MM.1S (cell line): ENCODE results near the gene HSD17B8.

ENCODE experiments used
- DNase-seq: peaks from one replicate; pipeline ENCODE4 v3.0.0-alpha.2; 2015
- H2AFZ ChIP-seq: fragments of 300-600 bp; sonication (generic); 2 replicates; pipeline ENCODE4 v1.6.0; 2016; ENCODE audit warnings: antibody characterized with exemption, low read length
- H3F3A ChIP-seq: fragments of 300-600 bp; sonication (generic); 2 replicates; pipeline ENCODE4 v1.6.1; 2016; ENCODE audit warnings: mild to moderate bottlenecking, antibody characterized with exemption, low read length, moderate library complexity, mixed read lengths; ENCODE audit not compliant: insufficient read depth
- H3K27ac ChIP-seq: fragments of 300-600 bp; sonication (generic); 2 replicates; pipeline ENCODE4 v1.5.1; 2016; ENCODE audit warnings: mild to moderate bottlenecking, low read length
- H3K27me3 ChIP-seq: fragments of 300-600 bp; sonication (generic); replicated peaks from 2 replicates; pipeline ENCODE4 v1.6.0; 2016; ENCODE audit warnings: low read length; ENCODE audit not compliant: insufficient read depth
- H3K36me3 ChIP-seq: fragments of 300-600 bp; sonication (generic); replicated peaks from 2 replicates; pipeline ENCODE4 v1.6.1; 2016; ENCODE audit warnings: mild to moderate bottlenecking, low read length, mixed read lengths; ENCODE audit not compliant: insufficient read depth
- H3K4me1 ChIP-seq: fragments of 300-600 bp; sonication (generic); 2 replicates; pipeline ENCODE4 v1.6.1; 2016; ENCODE audit warnings: low read length, mixed read lengths
- H3K4me2 ChIP-seq: fragments of 300-600 bp; sonication (generic); 2 replicates; pipeline ENCODE4 v1.6.0; 2016; ENCODE audit warnings: low read depth, low read length
- H3K4me3 ChIP-seq: fragments of 300-600 bp; sonication (generic); 2 replicates; pipeline ENCODE4 v1.5.1; 2016; ENCODE audit warnings: low read length, mixed read lengths
- H3K79me2 ChIP-seq: fragments of 300-600 bp; sonication (generic); 2 replicates; pipeline ENCODE4 v1.6.1; 2016; ENCODE audit warnings: mixed run types, low read length, mixed read lengths
- H3K9ac ChIP-seq: fragments of 300-600 bp; sonication (generic); 2 replicates; pipeline ENCODE4 v1.6.1; 2016; ENCODE audit warnings: low read length, mixed read lengths
- H3K9me2 ChIP-seq: fragments of 300-600 bp; sonication (generic); replicated peaks from 2 replicates; pipeline ENCODE4 v1.6.1; 2016; ENCODE audit warnings: mild to moderate bottlenecking, low read length, mixed read lengths; ENCODE audit not compliant: insufficient read depth
- H3K9me3 ChIP-seq: fragments of 300-600 bp; sonication (generic); replicated peaks from 2 replicates; pipeline ENCODE4 v1.6.1; 2016; ENCODE audit warnings: mild to moderate bottlenecking, low read length, mixed read lengths; ENCODE audit not compliant: insufficient read depth
- H4K20me1 ChIP-seq: fragments of 300-600 bp; sonication (generic); 2 replicates; pipeline ENCODE4 v1.6.1; 2016; ENCODE audit warnings: mild to moderate bottlenecking, low read length, moderate library complexity, mixed read lengths; ENCODE audit not compliant: insufficient read depth
- EZH2 ChIP-seq: fragments of 300-600 bp; sonication (generic); optimal IDR thresholded peaks from 2 replicates; pipeline ENCODE3; 2017; ENCODE audit warnings: low read depth, mild to moderate bottlenecking, antibody characterized with exemption, low read length, mixed read lengths
- EZH2phosphoT487 ChIP-seq: fragments of 300-600 bp; sonication (generic); IDR thresholded peaks from 2 replicates; pipeline ENCODE4 v1.6.1; 2018; ENCODE audit warnings: antibody characterized with exemption, low read length
- TF ChIP-seq, protein P1 (sequence below): fragments of 300-600 bp; sonication (generic); IDR thresholded peaks from 2 replicates; pipeline ENCODE4 v1.5.1; 2016; ENCODE audit warnings: antibody characterized with exemption, low read length, mixed read lengths

Gene HSD17B8

GRCh38 chr6:33198853-33199436 lies 5.5 kb upstream of the HSD17B8 start:
- Histone ChIP-seq H3K27ac (no peak overlapping the region), H3K4me1 (peaks cover 21% of the 10 kb centered on the region), H3K4me2 (peak overlapping the region; percentile 96; the same call in 1 of the 2 replicates), H3F3A (peaks cover 6% of the 10 kb centered on the region), H4K20me1 (no peaks in the 10 kb centered on the region), H2AFZ (no peak overlapping the region), H3K9ac (no peak overlapping the region), H3K27me3 (no peaks in the 10 kb centered on the region), H3K9me2 (no peaks in the 10 kb centered on the region), H3K36me3 (no peaks in the 10 kb centered on the region; the same call in 1 of the 2 replicates), H3K9me3 (no peaks in the 10 kb centered on the region), H3K79me2 (peaks cover 47% of the 10 kb centered on the region), H3K4me3 (peak overlapping the region; percentile 96; the same call in 1 of the 2 replicates)
- no peak for TF ChIP-seq EZH2phosphoT487
- no peak for DNase-seq

DNA sequence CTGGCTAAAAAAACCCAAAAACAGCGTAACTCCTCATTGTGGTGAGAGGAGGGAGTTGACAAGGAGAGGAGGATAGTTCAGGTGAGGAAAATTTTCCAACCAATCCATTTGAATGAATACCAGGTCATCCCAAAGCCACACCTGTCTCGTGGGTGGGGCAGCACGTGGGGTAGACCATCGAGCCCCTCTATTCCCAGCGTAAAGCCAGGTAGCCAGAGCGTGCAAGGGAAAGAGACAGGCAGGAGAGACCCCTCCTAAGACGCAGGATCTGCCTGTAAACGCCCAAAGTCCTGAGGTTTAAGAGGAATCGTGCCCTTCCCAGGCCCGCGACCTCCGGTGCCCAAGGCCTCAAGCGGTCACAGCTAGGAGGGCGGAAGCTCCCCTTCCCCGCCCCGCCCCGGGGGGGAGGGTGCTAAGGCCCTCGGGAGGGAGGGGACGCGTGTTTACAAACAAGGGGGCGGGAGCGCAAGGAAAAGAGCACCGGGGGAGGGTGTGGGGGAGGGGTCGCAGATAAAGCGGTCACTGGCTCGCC lies 4.7 kb upstream of the HSD17B8 start:
- no peaks in the 10 kb centered on the region for H3K9me2 ChIP-seq
- peak overlapping the region; percentile 91 for H2AFZ ChIP-seq
- peaks cover 24% of the 10 kb centered on the region for H3K4me1 ChIP-seq
- peak; percentile 81 for DNase-seq
- TF ChIP-seq EZH2phosphoT487, result no peak
- no peaks in the 10 kb centered on the region for H3K27me3 ChIP-seq
- peak overlapping the region; percentile 96 for H3K4me2 ChIP-seq
- H3K9ac ChIP-seq, result peak overlapping the region; percentile 97
- peaks cover 6% of the 10 kb centered on the region for H3F3A ChIP-seq
- no peaks in the 10 kb centered on the region for H3K9me3 ChIP-seq
- no peaks in the 10 kb centered on the region for H4K20me1 ChIP-seq
- H3K36me3 ChIP-seq, result no peaks in the 10 kb centered on the region; the same call in 1 of the 2 replicates
- H3K4me3 ChIP-seq, result peak overlapping the region; percentile 96
- peak overlapping the region; percentile 82; the same call in 1 of the 2 replicates for H3K27ac ChIP-seq
- peaks cover 47% of the 10 kb centered on the region for H3K79me2 ChIP-seq

DNA sequence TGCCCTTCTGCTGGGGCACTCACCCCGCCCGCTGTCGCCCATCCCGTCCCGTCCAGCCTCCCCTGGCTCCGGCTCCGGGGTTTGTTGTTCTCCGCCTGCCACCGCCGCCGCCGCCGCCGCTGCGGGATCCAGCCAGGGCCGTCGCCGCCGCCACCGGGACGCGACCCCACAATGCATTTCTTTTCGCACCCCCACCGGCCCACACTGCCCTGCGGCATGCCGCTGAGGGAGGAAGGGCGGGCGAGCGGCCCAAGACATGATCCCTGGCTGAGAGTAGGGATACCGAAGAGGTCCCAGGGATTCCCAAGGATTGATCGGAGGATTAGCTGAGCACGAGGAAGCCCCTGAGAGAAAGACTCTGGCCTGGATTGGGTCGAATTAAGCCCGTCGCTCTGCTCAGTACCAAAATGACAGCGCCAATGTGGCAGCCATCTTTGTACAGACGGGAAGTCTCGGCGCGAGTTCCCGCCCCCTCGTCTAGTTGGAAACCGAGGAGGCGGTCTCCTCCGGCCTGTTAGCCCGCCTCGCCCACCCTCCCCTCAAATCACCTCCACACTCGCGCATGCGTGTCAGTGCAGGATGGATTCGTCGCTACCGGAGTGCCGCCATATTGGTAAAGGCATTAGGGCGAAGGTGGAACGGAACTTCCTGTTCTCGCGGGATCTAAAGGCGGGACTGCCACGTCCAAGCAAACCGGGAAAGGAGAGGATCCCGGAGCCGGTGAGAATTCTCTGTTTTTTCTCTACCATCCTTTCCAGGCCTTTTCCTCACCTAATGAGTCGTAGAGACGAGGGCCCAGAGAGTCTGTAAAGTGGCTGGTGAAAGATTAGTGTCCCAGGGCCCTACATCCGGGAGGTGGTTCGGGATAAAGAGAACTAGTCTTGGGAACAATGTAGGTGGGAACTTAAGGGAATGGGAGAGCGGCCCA lies 4.0 kb upstream of the HSD17B8 start, which contains the start of the genes RXRB and SLC39A7:
TSS of gene RXRB (minus strand) at position 447 of the 928 bp plus-strand sequence. CDS start at position 258, 189 bp downstream.
TSS of gene SLC39A7 (plus strand) at position 649 of the 928 bp plus-strand sequence. CDS start 379 bp downstream, outside the sequence.
- H3K36me3 ChIP-seq, result no peaks in the 10 kb centered on the region; the same call in 1 of the 2 replicates
- peak within 1 kb of the TSS; percentile 100 for H3K4me2 ChIP-seq
- H3F3A ChIP-seq, result peaks cover 6% of the 10 kb centered on the region
- TF ChIP-seq EZH2phosphoT487 (no peak), EZH2 (no peak)
- TF ChIP-seq, protein P1, sequence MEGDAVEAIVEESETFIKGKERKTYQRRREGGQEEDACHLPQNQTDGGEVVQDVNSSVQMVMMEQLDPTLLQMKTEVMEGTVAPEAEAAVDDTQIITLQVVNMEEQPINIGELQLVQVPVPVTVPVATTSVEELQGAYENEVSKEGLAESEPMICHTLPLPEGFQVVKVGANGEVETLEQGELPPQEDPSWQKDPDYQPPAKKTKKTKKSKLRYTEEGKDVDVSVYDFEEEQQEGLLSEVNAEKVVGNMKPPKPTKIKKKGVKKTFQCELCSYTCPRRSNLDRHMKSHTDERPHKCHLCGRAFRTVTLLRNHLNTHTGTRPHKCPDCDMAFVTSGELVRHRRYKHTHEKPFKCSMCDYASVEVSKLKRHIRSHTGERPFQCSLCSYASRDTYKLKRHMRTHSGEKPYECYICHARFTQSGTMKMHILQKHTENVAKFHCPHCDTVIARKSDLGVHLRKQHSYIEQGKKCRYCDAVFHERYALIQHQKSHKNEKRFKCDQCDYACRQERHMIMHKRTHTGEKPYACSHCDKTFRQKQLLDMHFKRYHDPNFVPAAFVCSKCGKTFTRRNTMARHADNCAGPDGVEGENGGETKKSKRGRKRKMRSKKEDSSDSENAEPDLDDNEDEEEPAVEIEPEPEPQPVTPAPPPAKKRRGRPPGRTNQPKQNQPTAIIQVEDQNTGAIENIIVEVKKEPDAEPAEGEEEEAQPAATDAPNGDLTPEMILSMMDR, result no peak
- no peaks in the 10 kb centered on the region for H4K20me1 ChIP-seq
- no peaks in the 10 kb centered on the region for H3K27me3 ChIP-seq
- peak within 1 kb of the TSS; percentile 91 for H2AFZ ChIP-seq
- H3K9me3 ChIP-seq, result no peaks in the 10 kb centered on the region
- H3K4me1 ChIP-seq, result peaks cover 29% of the 10 kb centered on the region
- DNase-seq, result peak; percentile 97
- H3K27ac ChIP-seq, result peak within 1 kb of the TSS; percentile 82
- peak within 1 kb of the TSS; percentile 96 for H3K4me3 ChIP-seq
- H3K79me2 ChIP-seq, result peaks cover 47% of the 10 kb centered on the region
- H3K9ac ChIP-seq, result peak within 1 kb of the TSS; percentile 97
- H3K9me2 ChIP-seq, result no peaks in the 10 kb centered on the region

- no peaks in the 10 kb centered on the region for H3K27me3 ChIP-seq
- H3F3A ChIP-seq, result peaks cover 11% of the 10 kb centered on the region
- peak overlapping the region; percentile 91 for H2AFZ ChIP-seq
- no peaks in the 10 kb centered on the region; the same call in 1 of the 2 replicates for H3K36me3 ChIP-seq
- peak overlapping the region; percentile 100 for H3K4me2 ChIP-seq
- H3K4me3 ChIP-seq, result peak overlapping the region; percentile 96
- H3K9me3 ChIP-seq, result no peaks in the 10 kb centered on the region
- H3K27ac ChIP-seq, result peak overlapping the region; percentile 82; the same call in 1 of the 2 replicates
- peaks cover 35% of the 10 kb centered on the region for H3K4me1 ChIP-seq
- peaks cover 47% of the 10 kb centered on the region for H3K79me2 ChIP-seq
- no peak for TF ChIP-seq EZH2phosphoT487
- TF ChIP-seq EZH2, result no peak
- TF ChIP-seq, protein P1, result peak; percentile 9; the same call in 1 of the 2 replicates
- no peaks in the 10 kb centered on the region for H3K9me2 ChIP-seq
- H4K20me1 ChIP-seq, result no peaks in the 10 kb centered on the region
- peak overlapping the region; percentile 97 for H3K9ac ChIP-seq
- DNase-seq, result no peak
Measured at GRCh38 chr6:33201147-33201545, 3.3 kb upstream of the HSD17B8 start.
